ENCODE measurements around the gene TPRN. TPM values are rescaled to one million over a fixed set of nuclear protein-coding genes. Genes with fewer than 3 reads are reported as not detected.

TPRN gene
- polyA plus RNA-seq, 1 of the 3 experiments (the other 2 are of a cell fraction) = 5.2 TPM

GRCh38 chr9:137149942-137150616, 50.5 kb downstream of the TPRN start:
- WGBS (ENCODE audit: low lambda C conversion rate) = 77% methylated on average over 17 of the region's 20 CpGs
- Histone ChIP-seq H3K4me1 (ENCODE audit: control insufficient read depth in 1 of 2, insufficient read depth in 2 of 2, low read depth in 1 of 2, low read length in 1 of 2) (no peaks in the 10 kb centered on the region), H3K4me2 (no peak overlapping the region), H3K4me3 (ENCODE audit: low read depth in 2 of 2, low read length in 1 of 2) (no peak overlapping the region), H3K27ac (ENCODE audit: low read depth in 2 of 2, low read length in 1 of 2) (no peak overlapping the region), H2AFZ (ENCODE audit: low read depth) (no peak overlapping the region), H3K36me3 (replicated peaks in 1 of 2; ENCODE audit: control insufficient read depth in 1 of 2, insufficient read depth in 2 of 2, low read length in 1 of 2) (no peaks in the 10 kb centered on the region), H3K79me2 (ENCODE audit: insufficient read depth) (no peaks in the 10 kb centered on the region), H3K9me2 (no peaks in the 10 kb centered on the region), H3K9ac (no peak overlapping the region), H3K27me3 (ENCODE audit: insufficient read depth) (no peaks in the 10 kb centered on the region), H3F3A (replicated peaks; ENCODE audit: insufficient read depth) (no peaks in the 10 kb centered on the region), H3K9me3 (no peaks in the 10 kb centered on the region), H4K20me1 (ENCODE audit: insufficient read depth) (no peaks in the 10 kb centered on the region)
- no peak for DNase-seq
- ChIA-PET CTCF (interaction anchor here (0.6 to 2.0 kb wide), 3 partner anchors 26 to 410 kb away, joined by 3 to 7 read pairs (median 4); no protein-coding TSS in a partner anchor), POLR2A (interaction anchor here (1.7 kb wide), 1 partner anchor 11 kb away, joined by 6 read pairs; the partner anchor contains the start of gene GRIN1)
- TF ChIP-seq PBX3 (IDR thresholded peaks at IDR 0.05) (no peak), CTCF (IDR thresholded peaks at IDR 0.05) (no peak), EP300 (IDR thresholded peaks at IDR 0.05; ENCODE audit: borderline replicate concordance in 1 of 2, low read depth in 1 of 2, low read length in 1 of 2) (no peak), ZBTB33 (IDR thresholded peaks at IDR 0.05; ENCODE audit: borderline replicate concordance, low read depth) (no peak), FOXJ3 (CRISPR knock-in tag; IDR thresholded peaks at IDR 0.05) (no peak), TAF1 (IDR thresholded peaks at IDR 0.05; ENCODE audit: borderline replicate concordance, low read depth, low read length) (no peak)

GRCh38 chr9:137149363-137149762, 51.2 kb downstream of the TPRN start:
- H3K36me3 ChIP-seq (replicated peaks in 1 of 2; ENCODE audit: control insufficient read depth in 1 of 2, insufficient read depth in 2 of 2, low read length in 1 of 2) = no peaks in the 10 kb centered on the region
- H3K4me1 ChIP-seq (ENCODE audit: control insufficient read depth in 1 of 2, insufficient read depth in 2 of 2, low read depth in 1 of 2, low read length in 1 of 2) = no peaks in the 10 kb centered on the region
- H4K20me1 ChIP-seq (ENCODE audit: insufficient read depth) = no peaks in the 10 kb centered on the region
- no peak for TF ChIP-seq IRF3 (IDR thresholded peaks at IDR 0.05; ENCODE audit: low read depth, low read length)
- no peak for TF ChIP-seq TAF1 (IDR thresholded peaks at IDR 0.05; ENCODE audit: borderline replicate concordance, low read depth, low read length)
- TF ChIP-seq SMC3 (IDR thresholded peaks at IDR 0.05; ENCODE audit: low read depth, low read length) = no peak
- no peak for TF ChIP-seq GABPA (IDR thresholded peaks at IDR 0.05; ENCODE audit: low read depth)
- TF ChIP-seq ZBTB33 (IDR thresholded peaks at IDR 0.05; ENCODE audit: borderline replicate concordance, low read depth) = no peak
- WGBS (ENCODE audit: low lambda C conversion rate) = 68% methylated on average over 5 of the region's 5 CpGs
- no peak overlapping the region for H2AFZ ChIP-seq (ENCODE audit: low read depth)
- no peak overlapping the region for H3K4me2 ChIP-seq
- H3F3A ChIP-seq (replicated peaks; ENCODE audit: insufficient read depth) = no peaks in the 10 kb centered on the region
- ChIA-PET CTCF (interaction anchor here (1.1 to 2.0 kb wide), 3 partner anchors 20 to 27 kb away, joined by 3 to 7 read pairs (median 4); partner anchors contain the start of gene LRRC26), POLR2A (interaction anchor here (1.5 kb wide), 1 partner anchor 10 kb away, joined by 3 read pairs; the partner anchor contains the start of gene GRIN1)
- no peaks in the 10 kb centered on the region for H3K27me3 ChIP-seq (ENCODE audit: insufficient read depth)
- H3K79me2 ChIP-seq (ENCODE audit: insufficient read depth) = no peaks in the 10 kb centered on the region
- no peaks in the 10 kb centered on the region for H3K9me2 ChIP-seq
- H3K4me3 ChIP-seq (ENCODE audit: low read depth in 2 of 2, low read length in 1 of 2) = no peak overlapping the region
- H3K27ac ChIP-seq (ENCODE audit: low read depth in 2 of 2, low read length in 1 of 2) = no peak overlapping the region
- no peak for DNase-seq
- no peaks in the 10 kb centered on the region for H3K9me3 ChIP-seq
- H3K9ac ChIP-seq = no peak overlapping the region
